A549 (cell line): ENCODE measurements around the gene PGBD5. TPM values are rescaled to one million over a fixed set of nuclear protein-coding genes. Genes with fewer than 3 reads are reported as not detected.

ENCODE experiments used
- ATAC-seq, 2 experiments: fragments of 200-7000 bp in 1 of 2; fragments of >200 bp in 1 of 2; cut with Nextera tagmentation in 1 of 2; cut with Tn5 transposase in 1 of 2; 3 replicates each; pipeline versions ENCODE4 v1.8.0 to v1.9.1; 2018 to 2020; ENCODE audit warnings: mild to moderate bottlenecking in 1 of 2, moderate library complexity in 1 of 2
- CTCF ChIA-PET: fragments of 300-600 bp; sonication (Branson Sonifier 250); formaldehyde crosslinking; extraction: SDS; loops from one replicate; lab custom pipeline; 2021; ENCODE audit warnings: antibody characterized with exemption, inconsistent platforms; lab: Yijun Ruan, JAX
- POLR2A ChIA-PET: fragments of 350-600 bp; formaldehyde crosslinking; extraction: SDS; loops from one replicate; lab custom pipeline; 2021; ENCODE audit warnings: antibody characterized with exemption, inconsistent platforms; lab: Yijun Ruan, JAX
- DNase-seq, 2 experiments: peaks; one replicate each; pipeline versions ENCODE4 v3.0.0 to v3.0.0-alpha.2; 2011 to 2016; ENCODE audit warnings: low read depth in 1 of 2, low spot score in 1 of 2
- FAIRE-seq: peaks from 2 replicates; lab custom pipeline; 2011; peaks lifted over from hg19 to GRCh38; lab: Jason Lieb, UNC
- H3K27ac ChIP-seq, 2 experiments: fragments of >200 bp; sonication (Bioruptor Twin); formaldehyde crosslinking; 3 replicates each; pipeline ENCODE4 v1.5.1; 2016 to 2017
- H3K4me1 ChIP-seq: fragments of >200 bp; sonication (Bioruptor Twin); formaldehyde crosslinking; 3 replicates; pipeline ENCODE4 v1.6.1; 2016
- H3K4me2 ChIP-seq: fragments of >200 bp; sonication (Bioruptor Twin); formaldehyde crosslinking; 3 replicates; pipeline ENCODE4 v1.6.1; 2016
- H3K4me3 ChIP-seq: fragments of >200 bp; sonication (Bioruptor Twin); formaldehyde crosslinking; 3 replicates; pipeline ENCODE4 v1.5.1; 2016
- H3K9me3 ChIP-seq: fragments of >200 bp; sonication (Bioruptor Twin); formaldehyde crosslinking; 3 replicates; pipeline ENCODE4 v1.6.1; 2016
- CBX2 ChIP-seq: fragments of 200-600 bp; sonication (generic); IDR thresholded peaks from 2 replicates; pipeline ENCODE4 v1.6.1; 2016; ENCODE audit warnings: low read depth, mild to moderate bottlenecking, borderline replicate concordance
- CEBPB ChIP-seq, 2 experiments: fragments of >200 bp in 1 of 2; sonication (Bioruptor Twin) in 1 of 2; formaldehyde crosslinking in 1 of 2; IDR thresholded peaks; 2 replicates each; pipeline ENCODE4 v1.6.1; 2012 to 2016
- FOSL2 ChIP-seq, 2 experiments: fragments of 450-650 bp in 1 of 2; fragments of >200 bp in 1 of 2; sonication (Bioruptor Twin) in 1 of 2; formaldehyde crosslinking; IDR thresholded peaks; 2 replicates each; pipeline versions ENCODE4 v1.5.0 to v1.6.1; 2016 to 2020; ENCODE audit warnings: mild to moderate bottlenecking in 1 of 2, moderate library complexity in 1 of 2
- FOXS1 ChIP-seq: fragments of 250-450 bp; sonication (Bioruptor Pico); IDR thresholded peaks from 2 replicates; pipeline ENCODE4 v1.5.0; 2020; ENCODE audit warnings: mild to moderate bottlenecking, moderate library complexity
- HDAC2 ChIP-seq: fragments of 200-600 bp; sonication (generic); IDR thresholded peaks from 2 replicates; pipeline ENCODE4 v1.6.1; 2016
- HEYL ChIP-seq: fragments of 250-450 bp; sonication (Bioruptor Pico); IDR thresholded peaks from 2 replicates; pipeline ENCODE4 v1.8.0; 2021; ENCODE audit warnings: mild to moderate bottlenecking, moderate library complexity
- HOXB5 ChIP-seq: fragments of 250-450 bp; sonication (Bioruptor Pico); IDR thresholded peaks from 2 replicates; pipeline ENCODE4 v1.5.0; 2020; ENCODE audit warnings: mild to moderate bottlenecking, moderate library complexity
- MAFK ChIP-seq: fragments of 450-650 bp; IDR thresholded peaks from 2 replicates; pipeline ENCODE4 v1.6.1; 2014; ENCODE audit not compliant: partially characterized antibody
- NFE2L2 ChIP-seq: fragments of 150-350 bp; conservative IDR thresholded peaks from 2 replicates; pipeline ENCODE4 v1.6.1; 2014; ENCODE audit warnings: low read length
- NPAS2 ChIP-seq: fragments of 250-450 bp; sonication (Bioruptor Pico); IDR thresholded peaks from 2 replicates; pipeline ENCODE4 v1.8.0; 2022; ENCODE audit warnings: mild to moderate bottlenecking, moderate library complexity, borderline replicate concordance
- PHF8 ChIP-seq: fragments of 200-600 bp; sonication (generic); IDR thresholded peaks from 2 replicates; pipeline ENCODE4 v1.6.1; 2016; ENCODE audit warnings: low read depth, mild to moderate bottlenecking, antibody characterized with exemption, moderate library complexity, borderline replicate concordance
- RAD21 ChIP-seq, 2 experiments: fragments of >200 bp in 1 of 2; sonication (Bioruptor Twin) in 1 of 2; formaldehyde crosslinking in 1 of 2; IDR thresholded peaks in 1 of 2; conservative IDR thresholded peaks in 1 of 2; 2 replicates in 1 of 2; 3 replicates in 1 of 2; pipeline ENCODE4 v1.6.1; 2012 to 2018; ENCODE audit warnings: inconsistent platforms in 1 of 2
- RARB ChIP-seq: fragments of 250-450 bp; sonication (Bioruptor Pico); IDR thresholded peaks from 2 replicates; pipeline ENCODE4 v1.8.0; 2021; ENCODE audit warnings: mild to moderate bottlenecking, moderate library complexity
- TFCP2L1 ChIP-seq: fragments of 250-450 bp; sonication (Bioruptor Pico); IDR thresholded peaks from 2 replicates; pipeline ENCODE4 v1.5.0; 2021; ENCODE audit warnings: mild to moderate bottlenecking
- TP53 ChIP-seq: fragments of 250-450 bp; sonication (Bioruptor Pico); IDR thresholded peaks from 2 replicates; pipeline ENCODE4 v1.5.0; 2021; ENCODE audit warnings: mild to moderate bottlenecking, moderate library complexity
- WGBS: methylation state at CpG from one replicate; pipeline ENCODE4 v1.1.6; 2017; ENCODE audit errors: missing lambda C conversion rate; 5-methylcytosine and 5-hydroxymethylcytosine counted together
- polyA plus RNA-seq, 4 experiments: library from polyadenylated mRNA; depleted of rRNA in 3 of 4; stranded (reverse); fragments of >200 nt; fragmentation: RNase III in 1 of 4; extraction: RNeasy Plus Mini Kit Qiagen cat#74134 plus additional on column Dnase treatment in 1 of 4; gene quantifications; 2 replicates in 3 of 4; 3 replicates in 1 of 4; pipeline ENCODE4 v1.2.3, GENCODE V29; 2011 to 2017

Gene PGBD5
- polyA plus RNA-seq, 2 of the 4 experiments (the other 2 are of a cell fraction) = 0.04 to 0.66 TPM

DNA sequence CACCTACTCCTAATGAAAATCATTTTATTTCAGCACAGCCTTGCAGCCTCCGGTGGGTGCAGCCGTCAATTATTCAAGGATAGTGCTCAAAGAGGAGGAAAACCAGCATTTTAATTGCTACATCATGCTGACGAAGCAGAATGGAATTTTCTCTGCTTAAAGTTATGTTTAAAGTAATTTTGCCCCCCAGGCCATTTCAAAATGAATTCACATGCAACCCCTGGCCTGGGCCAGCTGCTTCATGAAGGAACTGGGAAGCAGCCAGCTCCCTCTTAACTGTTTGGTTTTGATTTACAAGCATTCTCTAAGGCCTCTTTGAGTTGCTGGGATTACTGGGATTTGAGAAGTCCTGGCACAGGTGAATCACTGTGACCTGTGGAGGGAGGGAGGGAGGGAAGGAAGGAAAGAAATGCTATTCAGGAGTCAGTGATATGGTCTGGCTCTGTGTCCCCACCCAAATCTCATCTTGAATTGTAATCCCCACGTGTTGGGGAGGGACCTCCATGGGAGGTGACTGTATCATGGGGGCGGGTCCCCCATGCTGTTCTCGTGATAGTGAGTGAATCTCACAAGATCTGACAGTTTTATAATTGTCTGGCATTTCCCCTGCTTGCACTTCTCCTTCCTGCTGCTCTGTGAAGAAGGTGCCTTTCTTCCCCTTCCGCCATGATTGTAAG lies 66.0 kb downstream of the PGBD5 start:
- no peak overlapping the region for H3K4me3 ChIP-seq
- peak; percentile 77 for TF ChIP-seq MAFK
- TF ChIP-seq RAD21 (conservative IDR thresholded peaks at IDR 0.05 in 1 of 2, IDR thresholded peaks at IDR 0.05 in 1 of 2) = no peak
- 0 out of 6 replicates have a peak overlapping the region, but pooled peaks of 1 of the 2 experiments have one; percentile 13 for H3K27ac ChIP-seq
- CTCF ChIA-PET = no interaction called here
- peak overlapping the region; percentile 22; the same call in 1 of the 3 replicates for H3K4me2 ChIP-seq
- POLR2A ChIA-PET = no interaction called here
- ATAC-seq (no peak), DNase-seq (no peak), FAIRE-seq (no peak)
- H3K9me3 ChIP-seq = no peaks in the 10 kb centered on the region
- 53% methylated on average over 7 of the region's 7 CpGs for WGBS
- peaks cover 7% of the 10 kb centered on the region; the same call in 2 of the 3 replicates for H3K4me1 ChIP-seq

DNA sequence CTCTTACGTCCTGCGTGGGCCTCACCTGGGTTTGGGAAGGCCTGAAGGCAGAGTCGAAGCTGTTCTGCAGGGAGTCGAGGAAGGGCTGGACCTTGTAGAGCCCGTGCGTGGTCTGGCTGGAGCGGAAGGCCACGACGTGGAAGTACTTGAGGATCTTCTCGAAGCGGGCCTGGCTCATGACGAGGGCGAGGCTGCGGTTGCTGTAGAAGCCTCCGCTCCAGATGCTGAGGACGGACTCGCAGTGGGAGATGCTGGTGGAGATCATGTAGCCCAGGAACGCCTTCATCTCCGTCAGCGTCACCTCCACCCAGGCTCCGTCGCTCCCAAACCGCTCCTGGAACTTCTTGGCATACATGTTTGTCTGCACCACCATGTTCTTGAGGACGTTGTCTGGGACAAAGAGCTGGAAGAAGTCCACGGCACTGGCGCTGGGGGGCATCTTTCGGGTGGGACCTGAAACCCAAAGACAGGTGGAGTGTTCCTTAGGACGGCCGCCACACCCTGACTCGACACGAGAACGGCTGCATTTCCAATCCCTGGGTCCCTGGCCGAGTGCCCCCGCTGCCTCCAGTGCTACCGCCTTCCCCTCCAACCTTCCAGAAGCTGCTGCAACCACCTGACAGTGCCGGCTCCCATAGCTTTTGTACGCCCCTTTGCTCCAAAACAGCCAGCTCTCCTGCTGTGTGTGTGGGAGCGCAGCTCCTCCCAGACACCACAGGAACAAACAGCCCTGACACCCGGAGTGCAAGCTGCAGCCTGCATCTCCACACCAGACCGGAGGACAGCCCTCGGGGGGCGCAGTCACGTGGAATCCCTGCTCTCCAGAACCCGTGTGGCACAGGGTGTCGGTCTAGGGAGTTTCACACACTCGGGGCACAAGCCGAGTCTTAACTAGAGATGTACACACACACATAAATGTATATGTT lies 69.0 kb downstream of the PGBD5 start:
- Histone ChIP-seq H3K9me3 (no peaks in the 10 kb centered on the region), H3K27ac (no peak overlapping the region), H3K4me2 (no peak overlapping the region), H3K4me3 (no peak overlapping the region), H3K4me1 (peaks cover 7% of the 10 kb centered on the region; the same call in 2 of the 3 replicates)
- 73% methylated on average over 46 of the region's 47 CpGs for WGBS
- ChIA-PET POLR2A (no interaction called here), CTCF (interaction anchor here (0.7 to 1.5 kb wide), 3 partner anchors 8 to 16 kb away, joined by 3 to 4 read pairs (median 3); no protein-coding TSS in a partner anchor)
- DNase-seq (no peak), FAIRE-seq (no peak), ATAC-seq (no peak)
- no peak for TF ChIP-seq HDAC2
- no peak for TF ChIP-seq HEYL (CRISPR knock-in tag)
- TF ChIP-seq NPAS2 (CRISPR knock-in tag) = no peak
- no peak for TF ChIP-seq TFCP2L1 (CRISPR knock-in tag)
- no peak for TF ChIP-seq CEBPB (IDR thresholded peaks at IDR 0.05)
- TF ChIP-seq TP53 (CRISPR knock-in tag) = no peak
- TF ChIP-seq, all 56 proteins: peak for 0

- ATAC-seq (no peak), FAIRE-seq (no peak), DNase-seq (no peak)
- 59% methylated on average over 6 of the region's 6 CpGs for WGBS
- Histone ChIP-seq H3K4me2 (no peak overlapping the region), H3K4me1 (peaks cover 7% of the 10 kb centered on the region; the same call in 2 of the 3 replicates), H3K4me3 (no peak overlapping the region), H3K27ac (no peak overlapping the region), H3K9me3 (no peaks in the 10 kb centered on the region)
- ChIA-PET POLR2A (no interaction called here), CTCF (interaction anchor here (1.2 to 1.5 kb wide), 2 partner anchors 7 to 8 kb away, joined by 3 to 4 read pairs; no protein-coding TSS in a partner anchor)
- TF ChIP-seq FOSL2 (IDR thresholded peaks at IDR 0.05) (no peak), FOSL2 (CRISPR knock-in tag; IDR thresholded peaks at IDR 0.05) (no peak), CBX2 (no peak), TFCP2L1 (CRISPR knock-in tag) (no peak)
Measured at GRCh38 chr1:230356190-230356589, 69.9 kb downstream of the PGBD5 start.

GRCh38 chr1:230355594-230355993 lies 70.5 kb downstream of the PGBD5 start:
- no peak overlapping the region for H3K4me3 ChIP-seq
- POLR2A ChIA-PET = no interaction called here
- TF ChIP-seq RARB (CRISPR knock-in tag) (no peak), PHF8 (no peak), HOXB5 (no peak)
- TF ChIP-seq, all 56 proteins: peak for 0
- H3K9me3 ChIP-seq = no peaks in the 10 kb centered on the region
- CTCF ChIA-PET = no interaction called here
- DNase-seq (no peak), FAIRE-seq (no peak), ATAC-seq (no peak)
- H3K4me2 ChIP-seq = no peak overlapping the region
- WGBS = 42% methylated on average over 10 of the region's 10 CpGs
- no peak overlapping the region for H3K27ac ChIP-seq
- peaks cover 7% of the 10 kb centered on the region; the same call in 2 of the 3 replicates for H3K4me1 ChIP-seq

DNA sequence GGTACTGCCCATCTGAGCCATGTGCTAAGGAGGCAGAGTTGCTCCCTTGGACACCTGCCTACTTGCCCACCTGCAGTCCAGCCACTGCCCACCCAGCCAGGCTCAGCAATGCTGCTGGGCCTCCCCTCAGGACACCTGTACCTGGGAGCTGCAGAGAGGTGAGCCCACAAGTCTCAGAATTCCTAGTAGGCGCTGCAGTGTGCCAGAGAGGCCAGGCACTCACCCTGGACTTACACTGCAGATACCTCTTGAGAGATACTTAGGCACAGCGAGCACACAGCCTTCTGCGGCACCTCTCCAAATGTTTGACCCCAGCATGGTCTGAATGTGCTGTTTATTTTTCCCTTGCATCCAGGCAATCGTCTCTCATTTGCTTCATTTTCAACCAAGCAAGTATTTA lies 71.0 kb downstream of the PGBD5 start:
- no peak for FAIRE-seq
- Histone ChIP-seq H3K27ac (no peak overlapping the region), H3K9me3 (no peaks in the 10 kb centered on the region), H3K4me3 (no peak overlapping the region), H3K4me1 (peaks cover 4% of the 10 kb centered on the region; the same call in 2 of the 3 replicates), H3K4me2 (no peak overlapping the region)
- WGBS = 68% methylated on average over 3 of the region's 4 CpGs
- ChIA-PET CTCF (no interaction called here), POLR2A (no interaction called here)
- ATAC-seq = no peak
- no peak for DNase-seq
- TF ChIP-seq NFE2L2 (no peak), FOXS1 (CRISPR knock-in tag) (no peak)
